PC-9 (cell line): Measurements from ENCODE around the gene RPS27. TPM values are rescaled to one million over a fixed set of nuclear protein-coding genes. Genes with fewer than 3 reads are reported as not detected.

ENCODE experiments used
- BruUV-seq: library from RNA; stranded (reverse); fragments of 400-500 nt; replicated peaks from 2 replicates; lab custom pipeline; 2021; lab: Mats Ljungman, UMichigan
- CTCF ChIA-PET: fragments of 300-600 bp; sonication (Branson Sonifier 250); formaldehyde crosslinking; loops from one replicate; lab custom pipeline; 2022; ENCODE audit warnings: antibody characterized with exemption; lab: Charles Lee
- POLR2A ChIA-PET: fragments of 300-600 bp; sonication (Branson Sonifier 250); formaldehyde crosslinking; loops from one replicate; lab custom pipeline; 2022; ENCODE audit warnings: antibody characterized with exemption; ENCODE audit not compliant: unreplicated experiment; lab: Charles Lee
- DNase-seq, 2 experiments: peaks; one replicate each; pipeline versions ENCODE4 v3.0.0 to v3.0.0-alpha.2; 2015 to 2022; ENCODE audit warnings: mixed read lengths in 1 of 2
- H2AFZ ChIP-seq: fragments of 200-600 bp; sonication (generic); 2 replicates; pipeline ENCODE4 v1.8.1; 2017; ENCODE audit warnings: antibody characterized with exemption
- H3F3A ChIP-seq: fragments of 200-600 bp; sonication (generic); 2 replicates; pipeline ENCODE4 v1.8.1; 2017; ENCODE audit warnings: antibody characterized with exemption, mild to moderate bottlenecking, low read depth; ENCODE audit not compliant: insufficient read depth
- H3K27ac ChIP-seq: fragments of 200-600 bp; sonication (generic); 2 replicates; pipeline ENCODE4 v1.6.1; 2016; ENCODE audit warnings: mixed run types
- H3K27me3 ChIP-seq: fragments of 200-600 bp; sonication (generic); 2 replicates; pipeline ENCODE4 v1.6.1; 2016; ENCODE audit warnings: low read depth, mixed run types; ENCODE audit not compliant: insufficient read depth
- H3K36me3 ChIP-seq: fragments of 200-600 bp; sonication (generic); 2 replicates; pipeline ENCODE4 v1.6.1; 2016; ENCODE audit warnings: low read depth, mixed run types
- H3K4me1 ChIP-seq: fragments of 200-600 bp; sonication (generic); replicated peaks from 2 replicates; pipeline ENCODE4 v1.6.1; 2016; ENCODE audit warnings: mixed run types; ENCODE audit not compliant: insufficient read depth
- H3K4me2 ChIP-seq: fragments of 200-600 bp; sonication (generic); 2 replicates; pipeline ENCODE4 v1.6.1; 2017; ENCODE audit warnings: mixed run types
- H3K4me3 ChIP-seq: fragments of 200-600 bp; sonication (generic); 2 replicates; pipeline ENCODE4 v1.6.1; 2016; ENCODE audit warnings: mixed run types
- H3K79me2 ChIP-seq: fragments of 200-600 bp; sonication (generic); 2 replicates; pipeline ENCODE4 v1.6.1; 2017; ENCODE audit warnings: low read depth, mixed run types
- H3K9me2 ChIP-seq: fragments of 200-600 bp; sonication (generic); 2 replicates; pipeline ENCODE4 v1.8.1; 2017; ENCODE audit warnings: mild to moderate bottlenecking; ENCODE audit not compliant: insufficient read depth
- H3K9me3 ChIP-seq: fragments of 200-600 bp; sonication (generic); 2 replicates; pipeline ENCODE4 v1.8.1; 2016; ENCODE audit warnings: low read depth; ENCODE audit not compliant: insufficient read depth
- H4K20me1 ChIP-seq: fragments of 200-600 bp; sonication (generic); 2 replicates; pipeline ENCODE4 v1.8.1; 2017; ENCODE audit not compliant: insufficient read depth
- EZH2 ChIP-seq: fragments of 200-600 bp; sonication (generic); IDR thresholded peaks from 2 replicates; pipeline ENCODE4 v1.8.0; 2017; ENCODE audit warnings: antibody characterized with exemption, low read depth
- intact Hi-C: fragments of 100-400 bp; cut with micrococcal nuclease; formaldehyde crosslinking; loops from one replicate; pipeline ENCODE4 v1.10.0; 2022; ENCODE audit not compliant: unreplicated experiment
- total RNA-seq: library from RNA; stranded (reverse); gene quantifications from 2 replicates; pipeline ENCODE4 v1.2.3, GENCODE V29; 2021
- TF ChIP-seq, protein P1 (sequence below): fragments of 200-600 bp; sonication (generic); conservative IDR thresholded peaks from 2 replicates; pipeline ENCODE4 v1.6.1; 2017; ENCODE audit warnings: mixed run types, antibody characterized with exemption, mild to moderate bottlenecking, moderate library complexity

The RPS27 gene
- total RNA-seq, 1 experiment from 2014 or later, result 1,409 TPM

DNA sequence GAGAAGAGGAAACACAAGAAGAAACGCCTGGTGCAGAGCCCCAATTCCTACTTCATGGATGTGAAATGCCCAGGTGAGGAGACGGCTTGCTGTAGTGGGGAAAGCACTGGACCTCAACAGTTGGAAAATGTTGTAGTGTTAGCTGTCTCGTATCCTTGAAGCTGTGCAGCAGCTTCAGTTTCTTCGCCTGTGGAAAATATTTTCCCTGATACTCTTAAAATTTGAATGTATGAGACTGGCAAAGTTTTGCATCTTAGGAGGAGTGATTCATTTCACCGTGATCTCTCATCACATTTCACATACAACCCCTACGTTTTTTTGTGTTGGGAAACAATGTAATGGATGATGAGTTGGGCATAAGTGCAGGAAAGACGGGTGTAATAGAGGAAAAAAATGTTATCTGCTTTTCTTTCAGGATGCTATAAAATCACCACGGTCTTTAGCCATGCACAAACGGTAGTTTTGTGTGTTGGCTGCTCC lies 629 bp downstream of the RPS27 start:
- H2AFZ ChIP-seq, result peak overlapping the region; percentile 71; the same call in 1 of the 2 replicates
- BruUV-seq, result TSS peak; percentile 82
- TF ChIP-seq, protein P1, sequence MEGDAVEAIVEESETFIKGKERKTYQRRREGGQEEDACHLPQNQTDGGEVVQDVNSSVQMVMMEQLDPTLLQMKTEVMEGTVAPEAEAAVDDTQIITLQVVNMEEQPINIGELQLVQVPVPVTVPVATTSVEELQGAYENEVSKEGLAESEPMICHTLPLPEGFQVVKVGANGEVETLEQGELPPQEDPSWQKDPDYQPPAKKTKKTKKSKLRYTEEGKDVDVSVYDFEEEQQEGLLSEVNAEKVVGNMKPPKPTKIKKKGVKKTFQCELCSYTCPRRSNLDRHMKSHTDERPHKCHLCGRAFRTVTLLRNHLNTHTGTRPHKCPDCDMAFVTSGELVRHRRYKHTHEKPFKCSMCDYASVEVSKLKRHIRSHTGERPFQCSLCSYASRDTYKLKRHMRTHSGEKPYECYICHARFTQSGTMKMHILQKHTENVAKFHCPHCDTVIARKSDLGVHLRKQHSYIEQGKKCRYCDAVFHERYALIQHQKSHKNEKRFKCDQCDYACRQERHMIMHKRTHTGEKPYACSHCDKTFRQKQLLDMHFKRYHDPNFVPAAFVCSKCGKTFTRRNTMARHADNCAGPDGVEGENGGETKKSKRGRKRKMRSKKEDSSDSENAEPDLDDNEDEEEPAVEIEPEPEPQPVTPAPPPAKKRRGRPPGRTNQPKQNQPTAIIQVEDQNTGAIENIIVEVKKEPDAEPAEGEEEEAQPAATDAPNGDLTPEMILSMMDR, result no peak
- TF ChIP-seq EZH2, result no peak
- peak overlapping the region; percentile 92 for H3K4me3 ChIP-seq
- H3K4me1 ChIP-seq, result peaks cover 15% of the 10 kb centered on the region
- no peaks in the 10 kb centered on the region for H3K27me3 ChIP-seq
- H3K27ac ChIP-seq, result peak overlapping the region; percentile 77
- H4K20me1 ChIP-seq, result no peaks in the 10 kb centered on the region
- peaks cover 23% of the 10 kb centered on the region for H3K79me2 ChIP-seq
- ChIA-PET CTCF (interaction anchor here (0.6 kb wide), 1 partner anchor 113 kb away, joined by 3 read pairs; no protein-coding TSS in a partner anchor), POLR2A (interaction anchor here (0.5 to 1.5 kb wide), 6 partner anchors 10 to 424 kb away, joined by 3 to 12 read pairs (median 6); no protein-coding TSS in a partner anchor)
- H3K9me3 ChIP-seq, result no peaks in the 10 kb centered on the region
- no peak for DNase-seq
- peaks cover 60% of the 10 kb centered on the region for H3F3A ChIP-seq
- peak overlapping the region; percentile 79 for H3K4me2 ChIP-seq
- intact Hi-C loops, result loop anchor here (2.0 to 10.0 kb wide), 2 partner anchors 114 to 192 kb away; no protein-coding TSS in a partner anchor
- no peaks in the 10 kb centered on the region for H3K9me2 ChIP-seq
- peaks cover 26% of the 10 kb centered on the region for H3K36me3 ChIP-seq

DNA sequence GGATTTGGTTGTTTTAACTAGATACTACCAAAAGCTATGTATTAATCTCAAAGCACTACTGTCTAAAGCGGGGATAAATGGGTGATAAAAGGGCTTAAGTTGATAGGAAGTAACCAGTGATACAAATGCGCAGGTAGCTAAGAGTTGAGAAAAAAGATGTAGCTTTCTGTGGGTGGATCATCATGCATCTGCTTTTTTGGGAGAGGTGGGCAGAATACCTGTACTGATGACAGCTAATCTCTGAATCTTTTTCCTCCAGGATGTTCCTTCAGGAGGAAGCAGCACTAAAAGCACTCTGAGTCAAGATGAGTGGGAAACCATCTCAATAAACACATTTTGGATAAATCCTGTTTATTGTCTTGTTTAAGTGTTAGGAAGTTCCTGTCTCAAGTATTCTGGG lies 1.2 kb downstream of the RPS27 start:
- no peak for TF ChIP-seq EZH2
- TF ChIP-seq, protein P1, result no peak
- intact Hi-C loops, result loop anchor here (2.0 to 10.0 kb wide), 2 partner anchors 113 to 191 kb away; no protein-coding TSS in a partner anchor
- peaks cover 14% of the 10 kb centered on the region for H3K4me1 ChIP-seq
- no peaks in the 10 kb centered on the region for H3K9me3 ChIP-seq
- DNase-seq, result no peak
- no peaks in the 10 kb centered on the region for H3K27me3 ChIP-seq
- H2AFZ ChIP-seq, result no peak overlapping the region
- CTCF ChIA-PET, result no interaction called here
- H3K79me2 ChIP-seq, result peaks cover 23% of the 10 kb centered on the region
- H3K4me3 ChIP-seq, result peak overlapping the region; percentile 92
- POLR2A ChIA-PET, result interaction anchor here (0.6 to 1.1 kb wide), 2 partner anchors 9 to 423 kb away, joined by 3 to 8 read pairs; no protein-coding TSS in a partner anchor
- H3K9me2 ChIP-seq, result no peaks in the 10 kb centered on the region
- H4K20me1 ChIP-seq, result no peaks in the 10 kb centered on the region
- H3K27ac ChIP-seq, result peak overlapping the region; percentile 77
- no TSS peak for BruUV-seq
- H3K36me3 ChIP-seq, result peaks cover 26% of the 10 kb centered on the region
- H3F3A ChIP-seq, result peaks cover 63% of the 10 kb centered on the region
- peak overlapping the region; percentile 79 for H3K4me2 ChIP-seq

DNA sequence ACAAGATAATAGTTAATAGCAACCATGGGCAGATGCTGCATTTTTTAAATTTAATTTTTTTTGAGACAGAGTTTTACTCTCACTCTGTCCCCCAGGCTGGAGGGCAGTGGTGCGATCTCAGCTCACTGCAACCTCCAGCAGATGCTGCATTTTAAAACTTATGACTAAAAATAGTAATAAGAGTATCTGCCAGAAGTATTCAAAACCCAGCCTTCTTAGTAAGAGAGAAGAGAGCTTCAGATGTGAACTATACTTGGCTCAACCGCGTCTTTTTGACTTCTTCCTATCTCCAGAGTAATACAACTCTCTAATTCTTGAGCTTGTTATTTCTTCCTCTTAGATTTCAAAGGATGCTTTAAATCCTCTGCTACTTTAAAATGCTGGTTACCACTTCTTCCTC lies 4.6 kb downstream of the RPS27 start:
- TF ChIP-seq, protein P1, result no peak
- no peak for TF ChIP-seq EZH2
- Histone ChIP-seq H4K20me1 (no peaks in the 10 kb centered on the region), H3K4me3 (no peak overlapping the region), H3K79me2 (peaks cover 23% of the 10 kb centered on the region), H3F3A (peaks cover 72% of the 10 kb centered on the region), H2AFZ (no peak overlapping the region), H3K4me1 (peaks cover 15% of the 10 kb centered on the region), H3K27me3 (no peaks in the 10 kb centered on the region), H3K9me3 (no peaks in the 10 kb centered on the region), H3K9me2 (no peaks in the 10 kb centered on the region), H3K36me3 (peaks cover 26% of the 10 kb centered on the region), H3K27ac (no peak overlapping the region), H3K4me2 (no peak overlapping the region)
- CTCF ChIA-PET, result interaction anchor here (0.6 kb wide), 1 partner anchor 110 kb away, joined by 3 read pairs; no protein-coding TSS in a partner anchor
- intact Hi-C loops, result loop anchor here (10.0 kb wide), 1 partner anchor 110 kb away; no protein-coding TSS in a partner anchor
- POLR2A ChIA-PET, result interaction anchor here (0.6 to 0.7 kb wide), 3 partner anchors 17 to 308 kb away, joined by 3 to 4 read pairs (median 4); no protein-coding TSS in a partner anchor
- no TSS peak for BruUV-seq
- DNase-seq, result no peak
